Left renal pelvis (tissue), 4 donors: ENCODE measurements around the gene SLC19A1. TPM values are rescaled to one million over a fixed set of nuclear protein-coding genes. Genes with fewer than 3 reads are reported as not detected.

Experiments used
- DNase-seq, 4 donors: peaks; one replicate each; pipeline ENCODE4 v3.0.0-alpha.2; 2013; ENCODE audit warnings: low read depth in 4 of 4, low spot score in 3 of 4
- polyA plus RNA-seq, 4 donors: library from polyadenylated mRNA; unstranded; fragments of 120-200 nt; gene quantifications; one replicate each; pipeline ENCODE4 v1.2.1, GENCODE V29; 2013; ENCODE audit not compliant: insufficient read length in 4 of 4

Gene SLC19A1
- polyA plus RNA-seq, 4 donors = 24.8 to 61.9 (median 43.3) TPM

GRCh38 chr21:45522986-45523385 lies 19.3 kb downstream of the SLC19A1 start:
- DNase-seq = no peak

- DNase-seq = no peak
Measured at GRCh38 chr21:45522381-45522780, 19.9 kb downstream of the SLC19A1 start.

GRCh38 chr21:45521241-45521640 lies 21.0 kb downstream of the SLC19A1 start:
- no peak for DNase-seq

- no peak for DNase-seq
Measured at GRCh38 chr21:45519182-45519581, 23.1 kb downstream of the SLC19A1 start.

GRCh38 chr21:45518742-45519141 lies 23.5 kb downstream of the SLC19A1 start:
- DNase-seq = no peak

- no peak for DNase-seq
Measured at GRCh38 chr21:45517249-45518065, 24.8 kb downstream of the SLC19A1 start.

GRCh38 chr21:45516671-45517151 lies 25.5 kb downstream of the SLC19A1 start:
- no peak for DNase-seq

GRCh38 chr21:45516071-45516670 lies 26.1 kb downstream of the SLC19A1 start:
- no peak for DNase-seq

- no peak for DNase-seq
Measured at GRCh38 chr21:45515241-45516061, 26.8 kb downstream of the SLC19A1 start.

- no peak for DNase-seq
Measured at GRCh38 chr21:45514311-45515021, 27.8 kb downstream of the SLC19A1 start.

GRCh38 chr21:45513741-45514310 lies 28.4 kb downstream of the SLC19A1 start:
- no peak for DNase-seq

- DNase-seq = no peak
Measured at GRCh38 chr21:45513003-45513717, 29.1 kb downstream of the SLC19A1 start.

GRCh38 chr21:45512626-45513002 lies 29.6 kb downstream of the SLC19A1 start:
- DNase-seq = no peak

GRCh38 chr21:45511661-45512431 lies 30.4 kb downstream of the SLC19A1 start:
- DNase-seq = no peak

- no peak for DNase-seq
Measured at GRCh38 chr21:45511007-45511406, 31.2 kb downstream of the SLC19A1 start.

- DNase-seq = no peak
Measured at GRCh38 chr21:45510466-45510955, 31.7 kb downstream of the SLC19A1 start.

GRCh38 chr21:45509566-45510465 lies 32.4 kb downstream of the SLC19A1 start:
- DNase-seq = no peak
